DMS114 treated with DMSO at 0.1 percent for 48 hours (cell line): ENCODE measurements around the gene ACOXL.

Source experiments
- DNase-seq: peaks from one replicate; lab custom pipeline; 2025; ENCODE audit not compliant: unreplicated experiment; lab: John Stamatoyannopoulos, UW

The ACOXL gene

GRCh38 chr2:110819711-110820110, 87.3 kb downstream of the ACOXL start:
- no peak for DNase-seq

GRCh38 chr2:110820128-110820527, 87.8 kb downstream of the ACOXL start:
- no peak for DNase-seq

GRCh38 chr2:110823165-110823564, 90.8 kb downstream of the ACOXL start:
- no peak for DNase-seq

- no peak for DNase-seq
Measured at GRCh38 chr2:110827511-110827910, 95.1 kb downstream of the ACOXL start.

GRCh38 chr2:110828330-110828729, 96.0 kb downstream of the ACOXL start:
- no peak for DNase-seq

DNA sequence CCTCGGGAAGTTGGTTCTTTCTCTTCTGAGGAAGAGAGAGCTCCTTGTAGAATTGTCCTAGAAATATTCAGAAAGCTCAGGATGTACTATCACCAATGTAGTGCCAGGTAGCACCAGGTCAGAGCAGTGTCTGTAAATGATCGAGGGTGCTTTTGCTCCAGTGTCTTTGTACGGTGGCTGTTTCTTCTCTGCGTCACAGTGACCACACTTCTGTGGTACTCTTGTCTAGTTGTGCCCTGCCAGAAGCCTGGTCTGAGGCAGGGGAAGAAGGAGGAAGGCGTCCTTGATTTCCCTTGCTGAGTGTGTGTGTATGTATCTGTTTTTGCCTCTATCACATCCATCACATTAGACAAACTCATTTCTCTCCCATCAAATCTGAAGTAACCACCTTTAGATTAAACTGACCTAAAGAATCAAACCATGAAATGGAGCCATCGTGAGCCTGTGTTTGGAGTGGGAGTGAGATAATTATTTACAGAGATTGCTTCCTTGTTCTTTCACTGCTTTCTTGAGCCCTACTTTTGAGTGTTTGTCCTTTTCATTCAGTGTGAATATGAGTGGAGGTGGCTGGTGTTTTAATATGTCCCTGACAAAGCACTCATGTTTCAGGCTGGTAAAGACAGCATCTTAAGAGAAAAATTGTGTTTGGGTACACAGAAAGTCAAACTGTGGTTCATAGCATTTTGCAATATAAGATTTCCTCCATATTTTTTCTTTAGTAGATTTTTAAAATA, 97.2 kb downstream of the ACOXL start:
- no peak for DNase-seq

- DNase-seq = no peak
Measured at GRCh38 chr2:110832740-110833139, 100.4 kb downstream of the ACOXL start.

- no peak for DNase-seq
Measured at GRCh38 chr2:110834134-110834827, 101.9 kb downstream of the ACOXL start.

DNA sequence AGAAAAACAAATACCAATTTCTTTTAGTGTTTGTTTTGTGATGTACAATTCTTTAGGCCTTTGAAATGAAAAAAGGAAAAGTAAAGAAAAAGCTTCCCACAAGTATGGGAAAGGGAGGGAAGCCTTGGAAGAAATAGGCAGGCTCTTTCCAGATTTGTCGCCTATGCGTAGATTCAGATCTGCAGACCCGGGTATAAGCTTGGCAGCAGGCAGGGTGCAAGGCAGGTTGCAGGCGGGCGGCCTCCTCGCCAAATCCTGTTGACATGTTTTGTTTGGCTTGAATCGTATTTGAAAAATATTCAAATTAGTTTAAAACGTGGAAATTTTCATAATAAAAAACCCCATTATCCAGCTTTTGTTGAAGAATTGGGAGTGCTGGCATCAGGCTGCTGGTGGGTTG, 104.3 kb downstream of the ACOXL start:
- no peak for DNase-seq

DNA sequence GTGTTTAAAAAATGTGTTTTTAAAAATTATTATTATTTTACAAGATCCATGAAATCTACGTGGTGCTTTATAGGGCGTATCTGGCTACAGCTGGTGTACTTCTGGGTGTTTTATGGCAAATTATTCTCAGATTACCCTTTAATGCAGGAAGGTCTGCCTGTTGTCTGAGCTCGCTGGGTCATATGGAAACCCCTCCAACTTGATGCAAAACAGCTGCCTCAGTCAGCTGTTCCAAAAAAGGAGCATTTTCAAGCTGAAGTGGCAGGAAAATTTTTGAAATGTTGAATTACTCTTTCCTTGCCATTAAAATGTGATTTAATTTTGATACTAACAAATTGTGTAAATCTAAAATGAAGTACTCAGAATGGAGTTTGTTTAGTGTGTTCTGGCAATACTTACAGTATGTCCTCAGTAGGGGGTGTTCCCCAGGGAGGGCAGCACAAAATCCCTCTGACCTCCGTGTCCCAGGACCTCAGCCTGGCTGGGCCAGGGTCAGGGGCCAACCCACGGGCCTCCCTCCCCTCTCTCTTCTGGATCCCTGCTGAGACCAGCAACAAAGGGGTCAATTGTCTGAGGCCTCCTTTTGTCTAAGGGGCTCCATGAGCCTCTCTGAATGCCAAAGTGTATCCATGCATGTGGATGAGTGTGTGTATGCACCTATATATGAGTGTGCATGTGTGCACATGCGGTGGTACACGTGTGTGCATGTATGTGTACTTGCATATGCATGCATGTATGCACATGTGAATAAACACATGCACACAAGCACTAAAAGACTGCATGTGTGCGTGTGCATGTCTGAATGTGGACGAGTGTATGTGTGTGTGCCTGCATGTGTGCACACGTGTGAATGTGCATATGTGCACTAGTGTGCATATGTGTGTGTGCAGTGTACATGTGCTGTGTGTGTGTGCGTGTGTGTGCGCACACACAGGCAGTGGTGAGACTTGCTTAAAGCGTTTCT, 105.4 kb downstream of the ACOXL start:
- DNase-seq = no peak

DNA sequence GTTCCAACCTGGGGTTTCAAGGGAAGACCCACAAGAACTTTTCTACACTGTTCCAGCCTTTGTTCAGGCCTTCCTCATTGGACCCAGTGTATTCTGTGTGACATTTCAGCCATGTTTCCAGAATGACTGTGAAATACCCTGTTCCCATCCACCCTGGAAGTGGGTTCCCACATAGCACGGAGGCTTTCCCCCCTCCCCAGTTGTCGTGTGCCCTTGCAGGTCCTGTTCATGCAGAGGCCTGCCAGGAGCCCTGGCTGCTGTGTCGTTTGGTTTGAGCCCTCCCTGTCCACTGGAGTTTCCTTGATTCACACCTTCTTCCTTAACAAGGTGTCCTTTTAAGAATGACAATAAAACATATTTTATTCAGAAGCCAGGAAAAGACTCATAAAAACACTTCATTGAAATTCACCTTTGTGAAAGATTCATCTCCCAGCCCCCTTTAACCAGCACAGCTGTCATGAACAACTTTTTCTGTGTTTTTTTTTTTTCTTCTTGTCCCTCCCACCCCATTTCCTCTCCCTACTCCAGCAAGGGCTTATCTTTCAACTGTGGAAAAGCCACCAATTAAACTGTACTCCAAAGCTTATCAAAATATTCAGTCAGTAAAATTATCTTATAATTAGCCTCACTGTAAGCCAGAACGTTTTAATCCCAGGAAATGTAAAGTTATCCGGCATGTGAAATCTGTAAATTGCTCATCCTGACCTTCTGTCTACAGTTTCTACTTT, 106.4 kb downstream of the ACOXL start:
- no peak for DNase-seq

DNA sequence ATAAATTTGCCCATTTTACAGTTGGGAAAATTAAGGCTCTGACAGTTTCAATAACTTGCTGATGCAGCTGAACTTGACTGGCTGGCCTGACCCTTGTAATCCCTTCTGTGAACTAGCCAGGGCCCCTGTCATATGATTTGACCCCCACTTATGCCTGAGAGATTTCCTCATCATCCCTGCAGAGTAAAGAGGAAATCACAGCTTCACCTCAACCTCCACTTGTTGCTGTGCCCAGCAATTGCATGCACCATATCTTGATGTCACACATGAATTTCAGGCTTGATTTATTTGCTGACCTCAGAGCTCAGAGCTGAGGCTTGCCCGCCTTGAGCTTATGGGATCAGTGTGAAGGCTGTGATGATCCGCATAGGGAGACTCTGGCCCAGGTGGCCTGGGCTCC, 108.1 kb downstream of the ACOXL start:
- no peak for DNase-seq

- no peak for DNase-seq
Measured at GRCh38 chr2:110842048-110842447, 109.7 kb downstream of the ACOXL start.

DNA sequence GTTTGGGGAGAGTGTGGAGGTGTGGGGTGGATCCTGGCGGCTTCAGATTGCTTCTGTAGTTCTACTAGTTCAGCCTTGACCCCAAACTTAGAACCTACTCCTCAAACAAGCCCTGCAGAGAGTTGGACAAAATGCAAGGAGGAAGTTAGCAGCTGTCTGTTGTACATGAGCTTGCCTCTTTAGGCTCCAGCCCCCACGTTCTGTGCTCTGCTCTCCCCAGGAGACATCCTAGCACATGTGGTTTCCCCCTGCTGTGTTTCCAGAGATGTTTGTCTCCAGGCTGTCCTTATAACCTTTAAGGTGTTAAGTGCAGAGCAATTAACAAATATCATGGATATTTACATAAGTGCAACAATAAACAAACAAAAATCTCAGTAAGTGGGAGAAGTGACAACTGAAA, 111.1 kb downstream of the ACOXL start:
- DNase-seq = no peak

DNA sequence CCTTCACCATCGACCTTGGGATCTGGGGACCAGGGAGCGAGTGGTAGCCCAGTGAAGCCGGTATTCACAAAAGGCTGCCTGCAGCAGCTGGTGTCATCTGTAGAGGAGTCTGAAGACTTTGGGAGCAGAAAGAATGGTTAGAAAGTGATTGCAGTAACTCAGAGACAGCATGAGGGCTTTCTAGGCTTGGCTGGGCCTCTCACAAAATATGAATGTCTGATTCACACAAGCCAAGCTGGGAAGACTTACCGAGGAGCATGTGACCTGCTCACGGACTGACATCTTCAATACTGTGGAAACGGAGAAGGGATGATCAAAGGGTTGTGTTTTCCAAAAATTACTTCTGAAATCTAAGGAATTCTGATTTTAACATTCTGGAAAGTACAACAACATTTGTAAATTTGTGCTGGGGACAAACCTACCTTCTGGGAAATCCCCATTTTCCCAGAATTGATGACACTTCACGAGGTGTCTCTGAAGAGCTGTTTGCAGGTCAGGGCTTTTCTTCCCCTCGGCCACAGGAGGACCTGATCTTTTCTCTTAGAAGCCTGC, 111.7 kb downstream of the ACOXL start:
- DNase-seq = no peak

DNA sequence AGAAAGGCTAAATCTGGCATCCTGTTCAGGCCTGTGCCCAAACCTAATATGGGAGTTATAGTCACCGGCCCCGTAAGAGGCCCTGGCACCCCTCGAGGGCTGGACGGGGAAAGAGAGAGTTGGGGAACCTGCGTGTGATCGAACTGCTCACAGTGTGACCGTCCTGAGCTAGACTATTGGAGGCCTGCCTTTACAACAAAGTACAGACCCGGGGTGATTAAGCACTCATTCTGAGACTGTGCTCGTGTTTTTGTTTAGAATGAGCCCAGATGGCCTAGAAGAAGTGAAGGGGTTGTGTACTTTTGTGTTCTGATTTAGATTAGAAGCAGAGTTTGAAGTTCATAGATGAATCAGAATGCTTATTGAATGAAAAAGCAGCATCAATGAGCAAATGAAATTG, 115.3 kb downstream of the ACOXL start:
- DNase-seq = no peak

- DNase-seq = no peak
Measured at GRCh38 chr2:110848071-110848470, 115.7 kb downstream of the ACOXL start.

- no peak for DNase-seq
Measured at GRCh38 chr2:110848519-110849030, 116.2 kb downstream of the ACOXL start.

DNA sequence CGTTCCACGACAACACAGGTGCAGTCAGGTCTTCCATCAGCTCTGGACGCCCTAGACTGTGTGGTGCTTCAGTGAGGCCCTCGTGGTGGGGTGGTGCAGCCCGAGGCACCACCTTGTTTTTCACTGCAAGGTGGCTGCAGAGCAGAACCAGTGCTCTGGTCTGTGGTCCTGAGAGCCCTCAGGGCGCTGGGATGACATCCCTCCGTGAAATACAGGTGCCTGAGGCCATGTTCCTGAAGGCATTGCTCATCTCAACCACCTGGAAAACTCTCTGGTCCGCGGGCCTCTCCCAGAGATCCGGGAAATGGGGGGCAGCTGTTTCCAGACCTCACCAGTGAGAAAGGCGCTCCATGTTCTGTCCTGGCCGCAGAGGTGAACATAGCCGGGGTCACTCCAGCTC, 119.2 kb downstream of the ACOXL start:
- DNase-seq = no peak

GRCh38 chr2:110852051-110852450, 119.7 kb downstream of the ACOXL start:
- no peak for DNase-seq
